ENCODE data around the gene TECPR2.

DNA sequence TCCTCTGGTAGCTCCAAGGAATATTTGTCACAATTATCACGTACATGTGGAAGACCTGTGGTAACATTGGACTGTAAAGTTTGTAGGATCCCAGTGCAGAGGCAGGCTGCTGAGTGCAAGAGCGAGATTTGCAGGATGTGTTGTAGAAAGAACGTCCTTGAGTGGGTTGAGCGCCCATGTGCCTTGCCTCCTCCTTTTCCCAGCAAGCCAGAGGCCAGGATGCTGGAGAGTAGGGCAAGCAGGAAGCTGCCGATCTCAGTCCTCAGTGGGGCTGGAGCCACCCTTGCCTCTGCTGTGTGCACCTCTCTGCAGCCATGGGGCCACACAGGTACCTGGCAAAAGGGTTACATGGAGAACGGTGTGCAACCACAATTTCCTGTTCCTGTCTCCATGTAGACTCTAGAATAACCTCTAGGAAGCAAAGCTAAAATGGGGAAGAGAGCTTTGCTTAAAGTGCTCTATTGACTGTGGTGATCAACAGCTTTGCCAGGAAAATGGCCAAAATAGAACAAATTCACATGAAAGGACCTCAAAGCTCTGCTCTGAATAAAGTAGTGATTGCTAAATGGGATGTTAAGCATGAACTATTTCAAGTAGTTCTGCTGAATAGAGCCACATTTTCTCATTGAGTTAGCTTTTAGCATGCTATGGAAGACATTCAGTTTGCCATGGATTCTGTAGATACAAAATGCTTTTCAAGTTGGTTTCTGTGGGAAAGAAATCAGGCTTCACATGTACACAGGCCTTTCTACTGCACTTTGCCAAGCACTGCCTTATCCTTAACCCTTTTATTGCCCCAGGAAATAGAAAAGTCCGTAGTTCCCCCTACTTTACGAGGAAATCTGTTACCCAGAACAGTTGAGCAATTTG lies 109.4 kb downstream of the TECPR2 start:
- TF ChIP-seq, protein P1, sequence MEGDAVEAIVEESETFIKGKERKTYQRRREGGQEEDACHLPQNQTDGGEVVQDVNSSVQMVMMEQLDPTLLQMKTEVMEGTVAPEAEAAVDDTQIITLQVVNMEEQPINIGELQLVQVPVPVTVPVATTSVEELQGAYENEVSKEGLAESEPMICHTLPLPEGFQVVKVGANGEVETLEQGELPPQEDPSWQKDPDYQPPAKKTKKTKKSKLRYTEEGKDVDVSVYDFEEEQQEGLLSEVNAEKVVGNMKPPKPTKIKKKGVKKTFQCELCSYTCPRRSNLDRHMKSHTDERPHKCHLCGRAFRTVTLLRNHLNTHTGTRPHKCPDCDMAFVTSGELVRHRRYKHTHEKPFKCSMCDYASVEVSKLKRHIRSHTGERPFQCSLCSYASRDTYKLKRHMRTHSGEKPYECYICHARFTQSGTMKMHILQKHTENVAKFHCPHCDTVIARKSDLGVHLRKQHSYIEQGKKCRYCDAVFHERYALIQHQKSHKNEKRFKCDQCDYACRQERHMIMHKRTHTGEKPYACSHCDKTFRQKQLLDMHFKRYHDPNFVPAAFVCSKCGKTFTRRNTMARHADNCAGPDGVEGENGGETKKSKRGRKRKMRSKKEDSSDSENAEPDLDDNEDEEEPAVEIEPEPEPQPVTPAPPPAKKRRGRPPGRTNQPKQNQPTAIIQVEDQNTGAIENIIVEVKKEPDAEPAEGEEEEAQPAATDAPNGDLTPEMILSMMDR (IDR thresholded peaks at IDR 0.05; ENCODE audit: low read depth, low read length, missing input control): no peak
- no peak for TF ChIP-seq RAD21 (IDR thresholded peaks at IDR 0.05)
